Measurements from ENCODE around the gene OTOG. TPM values are rescaled to one million over a fixed set of nuclear protein-coding genes. Genes with fewer than 3 reads are reported as not detected.

The OTOG gene
- total RNA-seq, 1 donor from 2014 or later = 42.1 TPM

- H3K27ac ChIP-seq = no peak overlapping the region
- H3K9me3 Mint-ChIP-seq = peaks cover 3% of the 10 kb centered on the region
- no peaks in the 10 kb centered on the region for H3K79me2 ChIP-seq (ENCODE audit: low read depth)
- DNase-seq (ENCODE audit: low spot score) = peak; percentile 85
- H3K4me3 Mint-ChIP-seq = peak overlapping the region; percentile 79
- H3K4me2 ChIP-seq = peak overlapping the region; percentile 79
- no peaks in the 10 kb centered on the region for H3K36me3 ChIP-seq
- TF ChIP-seq CTCF (IDR thresholded peaks at IDR 0.05) (no peak), EZH2phosphoT487 (IDR thresholded peaks at IDR 0.05) (no peak), EZH2 (IDR thresholded peaks at IDR 0.05) (no peak)
- peaks cover 9% of the 10 kb centered on the region for H3K4me1 Mint-ChIP-seq
- H3K36me3 Mint-ChIP-seq = no peaks in the 10 kb centered on the region
- no peak overlapping the region for H3K9ac ChIP-seq
- peaks cover 26% of the 10 kb centered on the region for H3K27me3 Mint-ChIP-seq (ENCODE audit: insufficient read depth, low read depth)
- H3K4me1 ChIP-seq = peaks cover 20% of the 10 kb centered on the region
- no peak overlapping the region for H2AFZ ChIP-seq (replicated peaks)
- H3K4me3 ChIP-seq = peak overlapping the region; percentile 39
- no peaks in the 10 kb centered on the region for H4K20me1 ChIP-seq (ENCODE audit: low read depth)
- H3K9me3 ChIP-seq (ENCODE audit: low read depth) = no peaks in the 10 kb centered on the region
- H3F3A ChIP-seq (ENCODE audit: low read depth) = no peaks in the 10 kb centered on the region
- H3K27ac Mint-ChIP-seq = no peak overlapping the region
- H3K27me3 ChIP-seq = peaks cover 71% of the 10 kb centered on the region
Measured at GRCh38 chr11:17695454-17696441, 148.7 kb downstream of the OTOG start.

DNA sequence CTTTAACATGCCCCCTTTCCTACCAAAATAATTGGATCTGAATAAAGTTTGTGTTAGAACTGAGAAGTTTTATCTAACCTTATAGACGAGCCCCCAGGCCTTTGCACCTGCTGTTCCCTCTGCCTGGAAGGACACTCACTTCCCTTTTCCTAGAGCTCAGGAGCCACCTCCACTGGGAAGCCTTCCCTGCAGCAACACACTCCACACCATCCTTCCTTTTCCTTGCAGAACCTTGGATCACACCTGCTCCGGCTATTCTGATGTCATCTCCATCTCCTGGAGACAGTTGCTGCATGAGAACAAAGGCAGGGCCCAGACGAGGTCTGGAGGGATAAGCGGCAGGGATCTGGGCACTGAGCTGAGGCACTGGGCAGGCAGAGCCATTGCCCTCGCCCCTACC is 149.7 kb downstream of the OTOG start:
- Mint-ChIP-seq H3K27ac (no peak overlapping the region), H3K4me3 (peak overlapping the region; percentile 15), H3K27me3 (ENCODE audit: insufficient read depth, low read depth) (peaks cover 26% of the 10 kb centered on the region), H3K4me1 (peaks cover 9% of the 10 kb centered on the region), H3K36me3 (no peaks in the 10 kb centered on the region), H3K9me3 (peaks cover 3% of the 10 kb centered on the region)
- peaks cover 20% of the 10 kb centered on the region for H3K4me1 ChIP-seq
- no peak overlapping the region for H3K27ac ChIP-seq
- H4K20me1 ChIP-seq (ENCODE audit: low read depth) = no peaks in the 10 kb centered on the region
- H3K4me3 ChIP-seq = no peak overlapping the region
- H3K36me3 ChIP-seq = no peaks in the 10 kb centered on the region
- H3K9me3 ChIP-seq (ENCODE audit: low read depth) = no peaks in the 10 kb centered on the region
- no peak overlapping the region for H2AFZ ChIP-seq (replicated peaks)
- DNase-seq (ENCODE audit: low spot score) = no peak
- no peaks in the 10 kb centered on the region for H3F3A ChIP-seq (ENCODE audit: low read depth)
- H3K79me2 ChIP-seq (ENCODE audit: low read depth) = no peaks in the 10 kb centered on the region
- H3K27me3 ChIP-seq = peaks cover 61% of the 10 kb centered on the region
- TF ChIP-seq CTCF (IDR thresholded peaks at IDR 0.05) (no peak), EZH2phosphoT487 (IDR thresholded peaks at IDR 0.05) (no peak), EZH2 (IDR thresholded peaks at IDR 0.05) (no peak)
- no peak overlapping the region for H3K4me2 ChIP-seq
- no peak overlapping the region for H3K9ac ChIP-seq

Other genes starting within 250 kb of the OTOG start
- 0.39 and 0.74 TPM in 2 replicates for gene NCR3LG1, start 195.5 kb upstream of the OTOG start, total RNA-seq (ENCODE audit: low replicate concordance)
- gene KCNJ11, start 158.6 kb upstream of the OTOG start, total RNA-seq (ENCODE audit: low replicate concordance) = 1.9 and 5.0 TPM in 2 replicates
- 0.32 and 4.2 TPM in 2 replicates for gene ABCC8, start 70.4 kb upstream of the OTOG start, total RNA-seq (ENCODE audit: low replicate concordance)
- 0.24 and 0.56 TPM in 2 replicates for gene USH1C, start 2.8 kb upstream of the OTOG start, total RNA-seq (ENCODE audit: low replicate concordance)
- not detected in 2 replicates for gene MYOD1, start 172.3 kb downstream of the OTOG start, total RNA-seq (ENCODE audit: low replicate concordance)
- 0.04 and 0.59 TPM in 2 replicates for gene KCNC1, start 187.5 kb downstream of the OTOG start, total RNA-seq (ENCODE audit: low replicate concordance)

Data from neural progenitor cell (in vitro differentiated cells).